Uterus (tissue), 2 donors: Measurements from ENCODE around the gene M1AP.

ENCODE experiments used
- CTCF ChIP-seq, 4 experiments: fragments of 200-600 bp in 2 of 4; fragments of 450-650 bp in 2 of 4; sonication (generic) in 2 of 4; IDR thresholded peaks; one replicate each; pipeline ENCODE4 v1.5.1; 2016 to 2019; ENCODE audit warnings: antibody characterized with exemption in 4 of 4, mild to moderate bottlenecking in 2 of 4, moderate library complexity in 1 of 4
- POLR2A ChIP-seq, 2 donors: fragments of 450-650 bp; IDR thresholded peaks; one replicate each; pipeline ENCODE4 v1.6.1; 2016; ENCODE audit warnings: antibody characterized with exemption in 2 of 2, mild to moderate bottlenecking in 1 of 2, moderate library complexity in 1 of 2

- TF ChIP-seq CTCF (IDR thresholded peaks at IDR 0.05) (no peak), POLR2A (IDR thresholded peaks at IDR 0.05) (no peak)
Observed at GRCh38 chr2:74619651-74620297, 28.4 kb downstream of the M1AP start.
